GM13976 (cell line): Measurements from ENCODE around the gene GGA1.

Source experiments
- DNase-seq: peaks from one replicate; pipeline ENCODE4 v3.0.0; 2012; ENCODE audit warnings: low spot score
- CTCF ChIP-seq: IDR thresholded peaks from 2 replicates; pipeline ENCODE4 v1.5.1; 2012; ENCODE audit warnings: borderline replicate concordance, mild to moderate bottlenecking; ENCODE audit not compliant: insufficient read depth; ENCODE audit errors: extremely low read depth, missing control alignments, control extremely low read depth
- in situ Hi-C: fragments of 300-500 bp; cut with MboI; formaldehyde crosslinking; loops from one replicate; pipeline ENCODE4 v1.12.0; 2022; ENCODE audit warnings: low sequenced_read_pairs, mixed read lengths, inconsistent platforms; ENCODE audit not compliant: unreplicated experiment

The GGA1 gene

GRCh38 chr22:37608477-37609239, at the start of gene GGA1:
Gene GGA1 (plus strand): TSS chr22:37608834. CDS start chr22:37608861, 27 bp downstream.
- in situ Hi-C loops = no loop called here
- TF ChIP-seq CTCF = no peak
- DNase-seq = peak; percentile 97

GRCh38 chr22:37559521-37559900, 49.1 kb upstream of the GGA1 start:
- in situ Hi-C loops = no loop called here
- TF ChIP-seq CTCF = no peak

GRCh38 chr22:37559901-37560607, 48.6 kb upstream of the GGA1 start, which contains the start of gene CDC42EP1:
Gene CDC42EP1 (plus strand): TSS chr22:37560480. CDS start chr22:37566350, 5,870 bp downstream.
- in situ Hi-C loops = no loop called here
- TF ChIP-seq CTCF = no peak
- no peak for DNase-seq

More at GRCh38 chr22:37559521-37559900, 49.1 kb upstream of the GGA1 start:
- DNase-seq = no peak

- no peak for TF ChIP-seq CTCF
- in situ Hi-C loops = no loop called here
- DNase-seq = peak; percentile 35
Observed at GRCh38 chr22:37560608-37561211, 47.9 kb upstream of the GGA1 start.

- DNase-seq = peak; percentile 91
- in situ Hi-C loops = no loop called here
Observed at GRCh38 chr22:37561212-37562048, 47.2 kb upstream of the GGA1 start.

More at GRCh38 chr22:37561212-37562048, 47.2 kb upstream of the GGA1 start:
- peak; percentile 53 for TF ChIP-seq CTCF
